GM21423 (cell line): ENCODE measurements around the gene FOXN3.
"Not testable (repeated sequence)": the region's sequence is repeated elsewhere in the genome, so short reads cannot be mapped to it uniquely, and the experiment has no call there.

Source experiments
- ATAC-seq: cut with Tn5 transposase; IDR thresholded peaks from one replicate; pipeline ENCODE4 v1.9.1; 2021; ENCODE audit warnings: mild to moderate bottlenecking, moderate library complexity; ENCODE audit not compliant: unreplicated experiment

The FOXN3 gene

GRCh38 chr14:89111232-89111631 lies 305.8 kb downstream of the FOXN3 start:
- not testable (repeated sequence) for ATAC-seq

- no peak for ATAC-seq
Observed at GRCh38 chr14:89110110-89110509, 306.9 kb downstream of the FOXN3 start.

- no peak for ATAC-seq
Observed at GRCh38 chr14:89108608-89109007, 308.4 kb downstream of the FOXN3 start.

GRCh38 chr14:89107626-89108025 lies 309.4 kb downstream of the FOXN3 start:
- no peak for ATAC-seq
